GM19351 (cell line): ENCODE results near the gene NT5C1A.

Experiments
- ATAC-seq: cut with Tn5 transposase; IDR thresholded peaks from one replicate; pipeline ENCODE4 v1.9.1; 2021; ENCODE audit warnings: mild to moderate bottlenecking, moderate library complexity; ENCODE audit not compliant: unreplicated experiment

The NT5C1A gene

GRCh38 chr1:39663559-39663958, 8.3 kb downstream of the NT5C1A start:
- ATAC-seq, result no peak

DNA sequence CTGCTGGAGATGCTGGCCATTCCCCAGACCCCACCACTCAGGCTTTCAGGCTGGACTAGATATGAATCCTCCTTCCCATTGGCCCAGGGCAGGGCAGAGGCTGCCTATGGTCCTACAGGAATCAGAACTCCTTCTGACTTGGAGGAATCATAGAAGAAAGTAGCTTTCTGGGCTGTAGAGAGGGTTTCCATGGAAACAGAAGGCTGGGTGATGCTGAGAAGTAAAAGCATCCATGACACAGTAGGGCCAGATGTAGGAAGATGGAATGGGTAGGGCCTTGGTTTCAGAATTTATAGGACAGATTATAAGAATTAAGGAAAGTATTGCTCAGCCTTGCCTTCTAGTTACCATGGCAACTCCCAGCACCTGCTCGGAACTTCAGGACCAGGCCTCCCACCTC, 9.0 kb downstream of the NT5C1A start:
- no peak for ATAC-seq

DNA sequence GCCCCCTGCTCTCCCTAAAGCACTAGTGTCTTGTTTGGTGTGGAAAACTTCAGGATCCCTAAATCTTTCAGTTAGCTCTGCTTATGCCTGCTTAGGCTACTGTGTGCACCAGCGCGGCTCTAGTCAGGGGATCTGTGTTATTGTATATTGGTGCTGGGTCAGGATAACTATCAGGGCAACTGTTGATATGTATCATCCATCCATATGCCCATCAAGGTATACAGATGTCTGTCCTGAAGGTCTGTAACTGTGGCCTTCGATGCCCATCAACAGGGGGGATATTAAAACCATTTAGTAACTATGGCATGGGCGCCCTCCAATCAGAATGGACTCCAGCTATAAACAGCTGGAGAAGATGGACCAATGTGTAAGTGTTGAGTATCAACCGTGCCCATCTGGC, 12.4 kb downstream of the NT5C1A start:
- ATAC-seq, result no peak

DNA sequence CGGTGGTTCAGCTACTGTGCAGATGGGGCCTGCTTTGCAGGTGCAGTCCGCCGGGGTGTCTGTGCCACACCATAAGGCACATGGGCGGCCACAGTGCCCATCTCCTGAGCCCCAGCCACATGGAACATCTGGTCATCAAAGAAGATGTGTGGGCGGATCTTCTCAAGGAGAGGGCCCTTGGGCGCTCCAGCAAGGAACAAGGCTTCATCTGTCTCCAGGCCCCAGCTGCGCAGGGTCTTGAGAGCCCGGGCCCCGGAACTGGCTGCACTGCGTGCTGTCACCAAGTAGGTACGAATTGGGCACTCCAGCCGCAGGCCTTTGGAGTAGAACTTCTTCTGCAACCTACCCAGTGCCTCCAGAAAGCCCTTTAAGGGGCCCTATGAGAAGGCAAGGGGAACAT, 12.8 kb downstream of the NT5C1A start:
- no peak for ATAC-seq

- ATAC-seq, result no peak
Measured at GRCh38 chr1:39657923-39658485, 13.9 kb downstream of the NT5C1A start.

GRCh38 chr1:39657402-39657801, 14.5 kb downstream of the NT5C1A start:
- ATAC-seq, result no peak

DNA sequence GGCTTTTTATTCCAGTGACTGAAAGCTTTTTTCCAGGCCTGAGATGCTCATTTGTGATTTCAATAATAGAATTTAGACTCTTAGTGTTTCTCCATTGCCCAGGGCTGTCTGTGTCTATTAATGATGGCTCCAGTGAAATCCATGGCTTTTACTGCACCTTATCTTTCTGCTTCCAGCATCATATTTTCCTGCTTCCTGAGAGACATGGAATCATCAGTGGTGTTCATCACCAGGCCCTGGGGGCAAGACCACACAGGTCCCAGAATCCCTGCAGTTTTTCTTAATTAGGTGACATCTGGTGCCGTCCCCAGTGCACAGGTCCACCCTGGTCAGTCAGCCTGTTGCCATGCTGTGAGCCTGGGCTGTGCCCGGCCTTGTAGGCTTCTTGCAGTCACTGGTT, 15.5 kb downstream of the NT5C1A start:
- no peak for ATAC-seq

DNA sequence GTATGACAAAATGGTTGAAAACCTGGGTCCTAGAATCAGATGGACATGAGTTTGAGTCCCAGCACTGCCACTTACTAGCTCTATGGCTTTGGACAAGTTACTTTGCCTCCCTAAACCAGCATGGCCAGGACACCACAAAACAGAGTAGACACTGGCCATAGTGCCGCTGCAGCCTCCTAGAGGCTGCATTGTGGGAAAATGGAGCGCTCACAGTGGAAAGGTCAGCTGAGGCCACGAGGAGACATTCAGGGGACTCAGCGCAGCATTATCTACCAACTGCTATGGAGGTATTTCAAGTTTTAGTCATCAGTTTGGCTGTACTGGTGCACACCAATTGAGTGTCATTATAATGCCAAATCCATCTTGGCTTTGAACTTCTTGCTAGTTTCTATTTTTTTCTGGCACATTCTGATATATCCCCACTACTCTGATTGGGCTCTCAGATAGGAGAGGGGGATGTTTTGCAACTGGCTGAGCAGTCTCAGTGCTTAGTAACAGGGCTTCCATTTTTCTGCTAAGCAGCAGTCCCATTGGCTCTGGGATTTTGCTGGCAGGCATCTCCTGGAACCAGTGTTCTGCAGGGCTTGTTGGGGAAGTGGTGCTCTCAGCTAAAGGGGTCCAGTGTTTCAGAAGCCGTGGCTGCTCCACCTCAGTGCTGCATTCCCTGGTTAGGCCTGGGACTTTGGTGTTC, 16.2 kb downstream of the NT5C1A start:
- ATAC-seq, result no peak

DNA sequence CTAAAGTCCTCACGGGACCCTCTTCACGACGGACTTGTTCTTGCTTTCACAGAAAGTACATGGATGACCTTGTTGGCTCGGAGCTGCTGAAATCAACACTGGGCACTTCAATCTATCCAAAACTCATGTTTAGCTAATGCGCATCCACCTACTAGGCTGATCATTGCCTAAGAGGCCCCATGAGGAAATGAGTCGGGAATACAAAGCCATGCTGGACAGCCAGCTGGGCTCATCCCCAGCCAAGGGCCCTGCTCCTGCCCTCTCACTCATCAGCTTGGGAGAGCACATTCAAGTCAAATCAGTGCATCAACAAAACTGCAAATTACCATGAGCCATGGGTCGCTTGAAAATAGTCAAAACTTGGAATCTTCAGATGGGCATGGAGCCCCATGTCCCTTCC, 17.6 kb downstream of the NT5C1A start:
- no peak for ATAC-seq

DNA sequence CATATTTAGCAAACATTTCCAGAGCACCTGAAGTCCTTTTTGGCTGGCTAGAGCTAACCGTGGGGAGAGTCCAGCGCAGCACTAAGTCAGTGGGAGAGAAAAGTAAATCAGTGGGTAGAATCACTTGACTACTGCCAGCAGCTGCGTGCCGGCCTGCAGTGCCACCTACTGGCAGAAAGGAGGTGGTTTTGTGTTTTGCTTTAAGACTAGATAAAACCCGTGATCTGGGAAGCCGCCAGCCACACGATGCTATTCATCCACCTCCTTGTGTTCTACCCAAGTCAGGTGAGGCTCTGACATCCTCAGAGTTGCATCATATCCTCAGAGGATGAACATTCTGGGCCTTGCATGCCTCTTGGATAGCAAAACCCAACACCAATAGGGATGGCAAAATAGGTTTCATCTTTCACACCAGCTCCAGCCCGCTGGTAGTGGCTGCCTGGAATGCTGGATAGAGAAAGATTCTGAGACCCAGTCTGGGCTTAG, 18.3 kb downstream of the NT5C1A start:
- ATAC-seq, result no peak

GRCh38 chr1:39652554-39652953, 19.4 kb downstream of the NT5C1A start:
- no peak for ATAC-seq

GRCh38 chr1:39652105-39652504, 19.8 kb downstream of the NT5C1A start:
- no peak for ATAC-seq

GRCh38 chr1:39650431-39650830, 21.5 kb downstream of the NT5C1A start:
- ATAC-seq, result no peak

GRCh38 chr1:39649636-39650185, 22.2 kb downstream of the NT5C1A start:
- no peak for ATAC-seq

DNA sequence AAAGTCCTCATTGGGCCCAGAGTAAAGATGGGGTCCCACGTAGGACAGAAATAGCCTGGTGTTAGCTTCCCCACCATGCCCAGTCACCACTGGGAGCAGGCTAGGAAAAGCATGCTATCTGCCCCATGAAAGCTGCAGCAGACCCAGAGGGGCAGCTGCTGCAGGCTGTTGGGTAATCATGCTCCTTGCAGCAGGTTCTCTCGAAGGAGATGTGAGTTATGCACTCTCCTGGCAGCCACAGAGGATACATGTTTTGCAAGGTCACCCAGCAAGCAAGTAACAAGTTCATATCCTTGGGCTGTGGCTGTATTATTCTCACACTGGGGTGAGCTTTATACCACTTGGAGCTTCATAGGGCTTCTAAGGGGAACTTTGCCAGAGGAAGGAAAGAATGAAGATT, 23.4 kb downstream of the NT5C1A start:
- ATAC-seq, result no peak

DNA sequence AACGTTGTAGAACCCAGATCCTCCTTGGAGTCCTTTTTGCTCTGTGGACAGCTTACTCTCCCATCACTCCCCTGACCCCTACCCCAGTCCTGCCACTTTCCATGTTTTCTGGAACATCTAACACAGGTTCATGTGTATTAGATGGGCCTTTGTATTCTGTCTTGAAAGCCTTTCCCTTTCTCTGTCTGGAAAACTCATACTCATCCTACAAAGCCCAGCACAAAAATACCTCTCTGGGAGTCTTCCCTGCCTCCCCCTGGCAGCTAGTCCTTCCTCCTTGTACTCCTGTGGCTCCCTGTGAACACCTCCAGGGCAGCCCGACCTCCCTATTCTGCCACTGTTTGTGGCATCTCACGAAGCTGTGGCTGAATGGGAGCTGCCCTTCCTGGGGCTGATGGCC, 24.7 kb downstream of the NT5C1A start:
- ATAC-seq, result no peak

GRCh38 chr1:39646232-39647081, 25.4 kb downstream of the NT5C1A start:
- ATAC-seq, result no peak

DNA sequence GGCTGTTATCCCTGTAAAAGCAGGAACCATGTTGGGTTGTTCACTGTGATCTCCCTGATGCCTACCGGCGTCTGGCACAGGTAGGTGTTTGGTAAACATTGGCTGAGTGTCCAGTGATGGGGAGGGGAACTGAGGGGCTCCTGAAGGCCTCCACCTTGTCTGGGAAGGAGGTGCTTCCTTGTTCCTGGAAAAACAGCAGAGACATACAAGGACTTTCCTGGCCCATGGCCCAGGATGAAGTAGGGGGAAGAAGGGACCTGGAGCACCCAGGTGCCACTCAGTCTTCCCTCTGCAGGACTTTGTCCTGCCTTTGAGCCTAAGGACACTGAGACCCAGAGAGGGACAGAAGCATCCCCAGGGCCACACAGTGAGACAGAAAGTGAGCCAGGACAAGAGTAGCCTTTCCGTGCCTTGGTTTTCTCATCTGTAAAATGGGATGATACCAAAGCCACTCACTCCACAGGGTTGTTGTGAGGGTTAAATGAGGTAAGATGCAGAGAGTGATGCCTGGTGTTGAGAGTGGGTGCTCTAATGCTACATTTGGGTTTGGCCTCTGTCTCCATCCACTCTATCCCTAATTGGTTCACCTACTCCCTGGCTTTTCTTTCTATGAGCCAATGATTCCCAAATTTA, 26.4 kb downstream of the NT5C1A start:
- no peak for ATAC-seq

DNA sequence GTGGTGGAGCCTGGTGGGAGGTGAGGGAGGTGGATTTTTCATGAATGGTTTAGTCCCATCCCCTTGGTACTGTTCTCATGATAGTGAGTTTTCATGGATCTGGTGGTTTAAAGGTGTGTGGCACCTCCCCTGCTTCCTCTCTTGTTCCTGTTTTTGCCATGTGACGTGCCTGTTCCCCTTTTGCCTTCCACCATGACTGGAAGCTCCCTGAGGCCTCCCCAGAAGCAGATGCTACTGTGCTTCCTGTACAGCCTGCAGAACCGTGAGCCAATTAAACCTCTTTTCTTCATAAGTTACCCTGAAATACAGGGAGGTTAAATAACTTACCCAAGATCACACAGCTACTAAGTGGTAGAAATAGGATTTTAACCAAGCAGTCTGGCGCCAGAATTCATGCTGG, 28.2 kb downstream of the NT5C1A start:
- ATAC-seq, result no peak

GRCh38 chr1:39642796-39643195, 29.1 kb downstream of the NT5C1A start:
- no peak for ATAC-seq

- no peak for ATAC-seq
Measured at GRCh38 chr1:39640861-39641260, 31.0 kb downstream of the NT5C1A start.
